Large intestine (tissue), 3 donors: ENCODE results near the gene KAT6B. TPM values are rescaled to one million over a fixed set of nuclear protein-coding genes. Genes with fewer than 3 reads are reported as not detected.
"Not testable (repeated sequence)": the region's sequence is repeated elsewhere in the genome, so short reads cannot be mapped to it uniquely, and the experiment has no call there.

Experiments
- DNase-seq, 2 donors: peaks; one replicate each; pipeline versions ENCODE4 v3.0.0 to v3.0.0-alpha.2; 2013
- H3K27ac ChIP-seq: one replicate; pipeline ENCODE4 v1.5.1; 2013; ENCODE audit warnings: low read length
- H3K27me3 ChIP-seq: 2 replicates; pipeline ENCODE4 v1.6.1; 2013; ENCODE audit warnings: low read length; ENCODE audit not compliant: control insufficient read depth, insufficient read depth
- H3K36me3 ChIP-seq: 2 replicates; pipeline ENCODE4 v1.6.1; 2013; ENCODE audit warnings: low read length; ENCODE audit not compliant: control insufficient read depth, insufficient read depth
- H3K4me1 ChIP-seq: one replicate; pipeline ENCODE4 v1.6.1; 2013; ENCODE audit warnings: low read length; ENCODE audit not compliant: control insufficient read depth, insufficient read depth
- H3K4me3 ChIP-seq: one replicate; pipeline ENCODE4 v1.5.1; 2013; ENCODE audit warnings: low read length
- H3K9me3 ChIP-seq: one replicate; pipeline ENCODE4 v1.6.1; 2013; ENCODE audit warnings: mild to moderate bottlenecking, low read depth, low read length, moderate library complexity; ENCODE audit not compliant: control insufficient read depth
- WGBS: methylation state at CpG from one replicate; pipeline ENCODE4 v1.1.5; 2013; ENCODE audit warnings: low lambda C conversion rate; ENCODE audit not compliant: insufficient coverage; 5-methylcytosine and 5-hydroxymethylcytosine counted together
- polyA plus RNA-seq: library from polyadenylated mRNA; unstranded; fragments of 120-200 nt; gene quantifications from one replicate; pipeline ENCODE4 v1.2.1, GENCODE V29; 2013

The KAT6B gene
- polyA plus RNA-seq, 1 donor: 16.4 TPM

- Histone ChIP-seq H3K36me3 (no peaks in the 10 kb centered on the region), H3K27me3 (no peaks in the 10 kb centered on the region), H3K4me1 (no peaks in the 10 kb centered on the region), H3K27ac (no peak overlapping the region), H3K9me3 (no peaks in the 10 kb centered on the region), H3K4me3 (no peak overlapping the region)
- no CpG with 5 or more reads among the region's 5 CpGs for WGBS
- DNase-seq: no peak
These were observed 47.5 kb downstream of the KAT6B start for GRCh38 chr10:74873803-74874454.

GRCh38 chr10:74874649-74875048 lies 48.2 kb downstream of the KAT6B start:
- no peak overlapping the region for H3K27ac ChIP-seq
- H3K27me3 ChIP-seq: no peaks in the 10 kb centered on the region
- no peaks in the 10 kb centered on the region for H3K4me1 ChIP-seq
- H3K4me3 ChIP-seq: no peak overlapping the region
- no CpG with 5 or more reads among the region's 1 CpG for WGBS
- no peaks in the 10 kb centered on the region for H3K36me3 ChIP-seq
- no peak for DNase-seq
- H3K9me3 ChIP-seq: no peaks in the 10 kb centered on the region

- Histone ChIP-seq H3K4me3 (no peak overlapping the region), H3K27me3 (no peaks in the 10 kb centered on the region), H3K27ac (no peak overlapping the region), H3K4me1 (no peaks in the 10 kb centered on the region), H3K36me3 (no peaks in the 10 kb centered on the region), H3K9me3 (no peaks in the 10 kb centered on the region)
- no peak for DNase-seq
These were observed 48.7 kb downstream of the KAT6B start for GRCh38 chr10:74875068-74875467.

GRCh38 chr10:74875966-74876365 lies 49.6 kb downstream of the KAT6B start:
- H3K4me1 ChIP-seq: no peaks in the 10 kb centered on the region
- no peaks in the 10 kb centered on the region for H3K27me3 ChIP-seq
- H3K4me3 ChIP-seq: no peak overlapping the region
- no CpG with 5 or more reads among the region's 1 CpG for WGBS
- H3K36me3 ChIP-seq: no peaks in the 10 kb centered on the region
- H3K27ac ChIP-seq: no peak overlapping the region
- H3K9me3 ChIP-seq: no peaks in the 10 kb centered on the region
- DNase-seq: no peak

GRCh38 chr10:74877054-74877453 lies 50.7 kb downstream of the KAT6B start:
- DNase-seq, H3K27me3 ChIP-seq, H3K4me1 ChIP-seq, H3K36me3 ChIP-seq, H3K27ac ChIP-seq, H3K4me3 ChIP-seq, H3K9me3 ChIP-seq: not testable (repeated sequence)
- WGBS: no CpG with 5 or more reads among the region's 5 CpGs

GRCh38 chr10:74877898-74878297 lies 51.5 kb downstream of the KAT6B start:
- no peaks in the 10 kb centered on the region for H3K36me3 ChIP-seq
- H3K27ac ChIP-seq: no peak overlapping the region
- H3K27me3 ChIP-seq: no peaks in the 10 kb centered on the region
- H3K4me1 ChIP-seq: no peaks in the 10 kb centered on the region
- no peaks in the 10 kb centered on the region for H3K9me3 ChIP-seq
- no peak overlapping the region for H3K4me3 ChIP-seq
- DNase-seq: no peak

GRCh38 chr10:74880041-74880440 lies 53.6 kb downstream of the KAT6B start:
- WGBS: 100% methylated on average over 3 of the region's 3 CpGs
- H3K36me3 ChIP-seq: no peaks in the 10 kb centered on the region
- H3K9me3 ChIP-seq: no peaks in the 10 kb centered on the region
- no peak overlapping the region for H3K27ac ChIP-seq
- no peaks in the 10 kb centered on the region for H3K4me1 ChIP-seq
- H3K4me3 ChIP-seq: no peak overlapping the region
- no peaks in the 10 kb centered on the region for H3K27me3 ChIP-seq
- no peak for DNase-seq

- no CpG with 5 or more reads among the region's 7 CpGs for WGBS
- H3K4me1 ChIP-seq: no peaks in the 10 kb centered on the region
These were observed 55.0 kb downstream of the KAT6B start for GRCh38 chr10:74881253-74881884.

GRCh38 chr10:74882427-74882826 lies 56.0 kb downstream of the KAT6B start:
- H3K4me1 ChIP-seq: no peaks in the 10 kb centered on the region
- WGBS: 100% methylated on average over 1 of the region's 1 CpG
- peaks cover 2% of the 10 kb centered on the region for H3K36me3 ChIP-seq
- no peak overlapping the region for H3K4me3 ChIP-seq
- H3K27me3 ChIP-seq: no peaks in the 10 kb centered on the region
- no peaks in the 10 kb centered on the region for H3K9me3 ChIP-seq
- no peak overlapping the region for H3K27ac ChIP-seq
- no peak for DNase-seq

More at GRCh38 chr10:74881253-74881884, 55.0 kb downstream of the KAT6B start:
- Histone ChIP-seq H3K27me3 (no peaks in the 10 kb centered on the region), H3K36me3 (peaks cover under 1% of the 10 kb centered on the region), H3K9me3 (no peaks in the 10 kb centered on the region), H3K27ac (no peak overlapping the region), H3K4me3 (no peak overlapping the region)
- DNase-seq: no peak

GRCh38 chr10:74882831-74883230 lies 56.4 kb downstream of the KAT6B start:
- Histone ChIP-seq H3K9me3 (no peaks in the 10 kb centered on the region), H3K36me3 (peaks cover 2% of the 10 kb centered on the region), H3K27ac (no peak overlapping the region), H3K27me3 (no peaks in the 10 kb centered on the region), H3K4me3 (no peak overlapping the region), H3K4me1 (no peaks in the 10 kb centered on the region)
- WGBS: 72% methylated on average over 3 of the region's 3 CpGs
- no peak for DNase-seq

GRCh38 chr10:74883428-74883827 lies 57.0 kb downstream of the KAT6B start:
- WGBS: 80% methylated on average over 1 of the region's 1 CpG
- Histone ChIP-seq H3K36me3 (peaks cover 2% of the 10 kb centered on the region), H3K4me1 (no peaks in the 10 kb centered on the region), H3K9me3 (no peaks in the 10 kb centered on the region), H3K4me3 (no peak overlapping the region), H3K27ac (no peak overlapping the region), H3K27me3 (no peaks in the 10 kb centered on the region)
- no peak for DNase-seq
